Measurements from ENCODE around the gene GPT2.

The GPT2 gene

GRCh38 chr16:46961373-46962353, 77.5 kb downstream of the GPT2 start:
- FAIRE-seq, result no peak
- DNase-seq (ENCODE audit: low spot score), result peak; percentile 17

GRCh38 chr16:46962629-46963028, 78.5 kb downstream of the GPT2 start:
- FAIRE-seq, result no peak
- DNase-seq (ENCODE audit: low spot score), result no peak

DNA sequence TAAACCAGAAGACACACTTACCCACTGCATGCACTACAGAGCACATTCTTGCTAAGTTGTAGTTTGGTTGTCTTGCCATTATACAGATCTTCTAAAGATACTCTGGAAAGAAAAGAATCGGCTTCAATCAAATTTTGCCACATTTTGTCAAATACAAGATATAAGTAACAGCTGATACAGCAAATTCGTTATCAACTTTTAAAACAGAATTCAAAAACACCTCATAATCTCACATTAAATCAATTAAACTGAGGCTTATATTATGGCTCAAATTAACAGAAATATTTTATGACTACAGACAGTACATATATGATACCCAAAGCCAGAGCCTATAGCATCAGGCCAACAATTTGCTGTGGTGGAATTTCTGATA, 83.9 kb downstream of the GPT2 start:
- DNase-seq (ENCODE audit: low spot score) (no peak), FAIRE-seq (no peak)

DNA sequence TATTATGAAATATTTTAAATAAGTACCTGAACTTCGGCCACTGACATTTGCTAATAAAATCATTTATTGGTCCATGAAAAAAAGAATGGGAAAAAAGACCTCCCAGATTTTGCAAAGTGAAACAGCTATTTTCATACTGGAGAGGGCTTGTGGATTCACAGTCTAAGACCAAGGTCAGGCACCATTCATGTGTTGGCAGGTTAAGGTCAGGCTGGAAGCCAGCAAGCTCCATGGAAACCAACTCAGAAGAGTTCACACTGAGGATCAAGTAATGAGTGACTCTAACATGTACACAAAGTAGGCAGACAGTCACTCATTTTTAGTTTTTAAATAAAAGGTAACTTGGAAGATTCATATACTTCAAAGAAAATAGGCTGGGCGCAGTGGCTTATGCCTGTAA, 85.9 kb downstream of the GPT2 start:
- DNase-seq (ENCODE audit: low spot score) (no peak), FAIRE-seq (no peak)

DNA sequence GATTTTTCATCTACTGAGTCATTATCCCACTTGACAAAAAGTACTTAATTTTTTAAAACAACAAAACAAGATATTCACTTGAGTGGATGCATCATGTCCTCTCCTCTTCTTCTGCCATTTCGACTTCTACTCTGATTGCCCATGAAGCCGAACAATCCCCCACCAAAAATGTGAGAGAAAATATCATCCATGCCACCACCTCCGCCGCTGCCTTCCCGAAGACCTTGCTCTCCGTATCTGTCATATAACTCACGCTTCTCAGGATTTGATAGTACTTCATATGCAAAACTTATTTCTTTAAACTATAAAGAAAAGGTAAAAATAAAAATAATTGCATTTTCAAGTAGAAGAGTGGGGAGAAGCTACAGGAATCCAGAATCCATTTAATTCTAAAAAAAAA, 87.1 kb downstream of the GPT2 start:
- FAIRE-seq, result no peak
- DNase-seq (ENCODE audit: low spot score), result no peak

- no peak for FAIRE-seq
- DNase-seq (ENCODE audit: low spot score), result peak; percentile 7
Measured at GRCh38 chr16:46972429-46973206, 88.5 kb downstream of the GPT2 start.

DNA sequence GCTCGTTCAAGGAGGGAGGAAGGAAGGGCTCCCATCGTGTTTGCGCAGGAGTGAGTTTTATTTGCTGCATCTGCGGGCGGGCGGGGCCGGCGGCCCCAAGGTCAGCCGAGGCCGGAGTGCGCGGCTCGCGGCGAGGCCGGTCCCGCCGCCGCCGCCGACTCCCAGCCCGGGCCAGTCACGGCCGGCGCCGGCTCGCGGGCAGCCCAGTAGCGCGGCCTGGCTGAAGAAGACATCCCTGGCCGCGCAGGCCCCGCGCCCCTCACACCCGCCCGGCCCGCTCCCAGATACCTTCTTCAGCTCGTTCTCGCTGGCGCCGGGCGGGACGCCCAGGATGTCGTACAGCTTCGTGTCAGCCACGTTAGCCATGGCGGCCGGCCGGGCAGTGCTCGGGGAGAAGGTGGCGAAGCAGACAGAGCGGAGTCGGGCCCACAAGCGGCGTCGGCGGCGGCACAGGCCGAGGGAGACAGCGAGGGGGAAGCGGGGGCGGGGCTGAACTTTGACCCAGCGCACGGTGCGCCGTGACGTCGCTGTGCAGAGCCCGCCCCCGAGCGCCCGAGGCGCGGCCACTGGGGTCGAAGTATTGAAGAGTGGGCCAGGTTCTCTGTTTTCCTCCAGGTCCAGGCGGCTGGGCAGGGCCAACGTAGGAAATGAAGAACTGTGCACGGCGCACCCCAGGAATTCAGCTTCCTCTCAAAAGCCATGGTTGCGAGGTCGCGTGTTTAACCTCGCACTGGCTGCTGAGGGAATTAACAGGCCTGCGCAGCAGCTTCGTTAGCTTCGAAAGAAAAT, 89.2 kb downstream of the GPT2 start, which contains the start of gene DNAJA2:
DNAJA2 (minus strand) TSS at position 468 of the 789 bp plus-strand sequence; CDS start at position 366, 102 bp downstream.
- DNase-seq (ENCODE audit: low spot score), result peak; percentile 62
- no peak for FAIRE-seq

DNA sequence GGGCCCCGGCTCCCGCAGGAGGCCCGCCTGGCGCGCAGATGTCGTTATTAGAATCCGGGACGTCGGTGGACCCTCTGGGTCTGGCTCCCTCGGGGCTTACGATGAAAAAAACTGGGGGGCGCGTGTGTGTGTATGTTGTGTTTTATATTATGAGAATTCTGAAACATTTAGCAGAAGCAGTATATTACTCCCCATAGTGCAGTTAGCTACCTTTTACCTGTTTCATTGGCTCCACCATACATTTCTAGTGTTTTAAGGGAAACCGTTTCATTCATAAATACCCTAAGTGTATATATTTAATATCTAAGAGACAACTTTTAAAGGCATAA, 89.8 kb downstream of the GPT2 start:
- no peak for FAIRE-seq
- no peak for DNase-seq (ENCODE audit: low spot score)

DNA sequence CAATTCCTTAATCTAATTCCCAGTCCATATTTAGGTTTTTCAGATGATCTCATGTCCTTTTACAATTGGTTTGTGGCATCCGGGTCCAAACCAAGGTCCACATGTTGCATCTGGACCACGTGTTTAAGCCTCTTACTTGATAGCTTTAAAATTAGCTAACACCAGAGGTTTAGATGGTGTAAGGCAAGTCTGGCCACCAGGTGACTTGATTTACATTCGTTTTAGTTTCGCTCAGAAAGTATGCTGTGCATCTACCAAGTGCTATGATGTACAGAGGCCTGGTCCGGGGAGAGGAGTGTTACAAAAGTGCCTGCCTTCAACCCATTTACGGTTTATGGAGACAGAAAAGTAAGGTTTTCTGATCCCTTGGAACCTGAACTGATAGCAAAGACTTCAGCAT, 90.2 kb downstream of the GPT2 start:
- FAIRE-seq, result no peak
- DNase-seq (ENCODE audit: low spot score), result no peak

DNA sequence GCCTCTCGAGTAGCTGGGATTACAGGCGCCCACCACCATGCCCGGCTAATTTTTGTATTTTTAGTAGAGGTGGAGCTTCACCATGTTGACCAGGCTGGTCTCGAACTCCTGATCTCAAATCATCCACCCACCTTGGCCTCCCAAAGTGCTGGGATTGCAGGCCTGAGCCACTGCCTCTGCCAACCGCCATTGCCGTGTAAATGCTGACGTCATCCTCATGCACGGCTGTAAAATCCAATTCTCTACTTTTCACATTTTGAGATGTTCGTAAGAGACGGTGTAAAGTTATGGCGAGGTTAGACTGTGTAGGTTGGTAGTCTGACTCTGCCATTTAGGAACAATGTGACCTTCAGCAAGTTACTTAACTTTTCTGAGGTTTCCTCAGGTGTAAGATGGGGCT, 91.0 kb downstream of the GPT2 start:
- DNase-seq (ENCODE audit: low spot score), result no peak
- no peak for FAIRE-seq

GRCh38 chr16:46975908-46976470, 91.8 kb downstream of the GPT2 start:
- DNase-seq (ENCODE audit: low spot score), result no peak
- FAIRE-seq, result no peak

GRCh38 chr16:46976550-46976949, 92.4 kb downstream of the GPT2 start:
- DNase-seq (ENCODE audit: low spot score) (no peak), FAIRE-seq (no peak)

All from RCC 7860 (cell line).